HG02943 (cell line): ENCODE measurements around the gene SEC62.

Experiments used
- ATAC-seq: cut with Tn5 transposase; IDR thresholded peaks from one replicate; pipeline ENCODE4 v1.9.1; 2021; ENCODE audit warnings: mild to moderate bottlenecking, low read depth, moderate library complexity; ENCODE audit not compliant: unreplicated experiment

The SEC62 gene, protein sequence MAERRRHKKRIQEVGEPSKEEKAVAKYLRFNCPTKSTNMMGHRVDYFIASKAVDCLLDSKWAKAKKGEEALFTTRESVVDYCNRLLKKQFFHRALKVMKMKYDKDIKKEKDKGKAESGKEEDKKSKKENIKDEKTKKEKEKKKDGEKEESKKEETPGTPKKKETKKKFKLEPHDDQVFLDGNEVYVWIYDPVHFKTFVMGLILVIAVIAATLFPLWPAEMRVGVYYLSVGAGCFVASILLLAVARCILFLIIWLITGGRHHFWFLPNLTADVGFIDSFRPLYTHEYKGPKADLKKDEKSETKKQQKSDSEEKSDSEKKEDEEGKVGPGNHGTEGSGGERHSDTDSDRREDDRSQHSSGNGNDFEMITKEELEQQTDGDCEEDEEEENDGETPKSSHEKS

DNA sequence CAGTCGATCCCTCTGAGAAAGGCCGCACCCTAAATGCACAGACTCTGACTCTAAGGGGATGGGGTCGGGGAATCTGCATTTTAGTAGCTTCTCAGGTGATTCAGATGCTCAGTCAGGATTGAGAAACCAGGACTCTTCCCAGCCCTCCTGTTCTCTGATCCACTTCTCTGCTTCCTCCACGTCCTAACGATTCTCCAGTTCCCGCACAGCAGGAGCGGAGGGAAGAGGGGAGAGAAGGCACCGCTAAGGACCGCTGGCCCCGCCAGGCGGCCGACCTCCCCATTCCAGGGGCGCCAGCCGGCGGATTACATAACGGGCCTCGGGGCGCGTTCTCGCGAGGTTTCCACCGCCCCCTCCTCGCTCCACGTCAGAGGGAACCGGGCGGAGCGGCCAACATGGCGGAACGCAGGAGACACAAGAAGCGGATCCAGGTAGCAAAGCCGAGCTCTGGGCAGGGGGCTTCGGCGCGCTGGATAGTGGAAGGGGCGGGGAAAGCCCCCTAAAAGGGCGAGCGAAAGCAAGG is at the start of gene SEC62:
Gene SEC62, plus strand, starts transcription at position 380 of the 523 bp plus-strand sequence. Its CDS starts 16 bp downstream, at position 396.
- ATAC-seq, result peak; percentile 88

GRCh38 chr3:169923189-169923588 is 43.4 kb upstream of the SEC62 start:
- no peak for ATAC-seq

- no peak for ATAC-seq
These were observed 42.8 kb upstream of the SEC62 start for GRCh38 chr3:169923831-169924230.

GRCh38 chr3:169929830-169930519 is 36.6 kb upstream of the SEC62 start:
- ATAC-seq, result no peak

GRCh38 chr3:169930843-169931242 is 35.8 kb upstream of the SEC62 start:
- no peak for ATAC-seq

GRCh38 chr3:169931747-169932520 is 34.7 kb upstream of the SEC62 start:
- ATAC-seq, result peak; percentile 93

DNA sequence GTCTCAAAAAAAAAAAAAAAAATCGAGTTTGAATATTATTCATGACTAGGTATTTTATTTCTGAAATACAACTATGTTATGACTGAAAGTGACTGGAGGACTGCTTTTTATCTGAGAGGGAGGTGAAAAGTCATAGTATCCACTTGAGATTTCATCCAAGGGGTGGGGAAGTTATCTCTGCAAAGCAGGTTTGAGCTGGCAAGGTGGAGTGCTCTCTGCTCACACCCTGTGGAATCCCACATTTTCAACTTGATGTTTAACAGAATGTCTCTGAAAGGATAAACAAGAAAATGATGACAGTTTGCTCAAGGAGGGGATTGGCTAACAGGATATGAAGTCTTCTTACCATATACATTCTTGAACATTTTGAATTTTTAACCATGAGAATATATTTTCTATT is 27.3 kb upstream of the SEC62 start:
- ATAC-seq, result no peak

GRCh38 chr3:169939751-169940150 is 26.9 kb upstream of the SEC62 start:
- no peak for ATAC-seq

DNA sequence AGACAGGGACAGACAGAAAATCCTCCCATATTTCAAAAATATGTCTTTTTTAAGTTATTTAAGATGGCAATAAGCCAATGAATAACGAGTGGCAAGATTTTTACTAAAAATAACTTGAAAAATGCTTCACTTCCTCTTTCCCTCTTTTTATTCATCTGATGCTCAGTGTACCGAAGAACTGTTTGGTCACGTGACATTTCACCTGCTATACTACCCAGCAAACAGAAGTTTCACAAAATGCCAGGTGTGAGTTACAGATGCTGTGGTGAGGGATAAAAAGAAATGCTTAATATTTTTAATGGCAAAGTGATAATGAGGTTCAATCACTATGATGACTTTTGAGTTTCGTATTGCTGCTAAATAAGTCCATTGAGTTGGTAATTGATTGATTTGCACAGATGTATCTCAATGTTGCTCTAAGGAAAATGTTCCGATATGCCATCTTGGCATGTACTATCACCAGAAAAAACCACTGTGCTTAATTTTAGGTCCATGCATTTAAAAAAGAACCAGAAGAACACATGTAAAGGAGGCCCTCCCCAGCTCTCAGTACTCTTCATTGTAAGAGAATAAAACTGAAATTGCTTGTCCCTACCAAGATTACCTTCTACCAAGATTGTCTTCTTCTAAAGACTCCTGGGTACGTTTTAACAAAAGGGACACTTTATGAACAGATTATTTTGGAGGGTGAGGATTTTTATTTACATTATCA is 26.0 kb upstream of the SEC62 start:
- peak; percentile 80 for ATAC-seq

DNA sequence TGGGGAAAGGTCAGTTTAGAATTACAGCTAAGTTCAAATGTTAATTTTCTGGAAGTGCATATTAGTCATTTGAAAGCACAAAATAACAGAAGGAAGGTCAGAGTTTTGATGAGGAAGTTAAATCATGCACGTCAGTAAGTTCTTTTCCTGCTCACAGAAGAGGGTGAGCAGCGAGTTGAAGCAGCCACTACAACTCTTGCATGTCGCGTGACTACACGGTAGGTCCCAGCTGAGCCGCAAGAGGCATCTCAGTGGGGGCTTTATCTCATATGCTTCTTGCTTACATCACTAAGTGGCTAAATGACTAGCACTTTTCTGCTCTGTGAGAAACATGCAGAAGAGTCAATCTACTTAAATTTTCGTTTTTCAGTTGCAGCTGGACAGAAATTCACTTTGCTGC is 21.3 kb upstream of the SEC62 start:
- peak; percentile 81 for ATAC-seq

DNA sequence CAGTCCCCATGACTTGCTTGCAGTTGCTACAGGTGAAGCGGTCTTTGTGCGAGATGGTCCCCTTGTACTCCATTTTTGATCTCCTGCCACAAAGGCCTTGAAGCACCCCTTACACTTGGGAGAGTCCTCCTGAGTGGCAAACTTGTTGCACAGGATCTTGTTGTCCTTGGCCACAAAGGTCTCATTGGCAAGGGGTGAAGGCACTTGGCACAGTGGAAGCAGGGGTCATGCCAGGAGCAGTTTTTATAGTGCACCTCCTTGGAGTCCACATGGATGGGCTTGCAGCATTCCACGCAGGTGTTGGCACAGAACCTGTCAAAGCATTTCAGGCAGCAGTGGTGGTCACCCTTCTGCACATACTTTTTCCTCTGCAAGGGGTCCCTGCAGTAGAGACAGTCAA is 20.3 kb upstream of the SEC62 start:
- no peak for ATAC-seq

GRCh38 chr3:169948559-169949448 is 17.8 kb upstream of the SEC62 start:
- ATAC-seq, result no peak

- no peak for ATAC-seq
These were observed 14.6 kb upstream of the SEC62 start for GRCh38 chr3:169952045-169952444.

- ATAC-seq, result no peak
These were observed 13.0 kb upstream of the SEC62 start for GRCh38 chr3:169953462-169954141.

DNA sequence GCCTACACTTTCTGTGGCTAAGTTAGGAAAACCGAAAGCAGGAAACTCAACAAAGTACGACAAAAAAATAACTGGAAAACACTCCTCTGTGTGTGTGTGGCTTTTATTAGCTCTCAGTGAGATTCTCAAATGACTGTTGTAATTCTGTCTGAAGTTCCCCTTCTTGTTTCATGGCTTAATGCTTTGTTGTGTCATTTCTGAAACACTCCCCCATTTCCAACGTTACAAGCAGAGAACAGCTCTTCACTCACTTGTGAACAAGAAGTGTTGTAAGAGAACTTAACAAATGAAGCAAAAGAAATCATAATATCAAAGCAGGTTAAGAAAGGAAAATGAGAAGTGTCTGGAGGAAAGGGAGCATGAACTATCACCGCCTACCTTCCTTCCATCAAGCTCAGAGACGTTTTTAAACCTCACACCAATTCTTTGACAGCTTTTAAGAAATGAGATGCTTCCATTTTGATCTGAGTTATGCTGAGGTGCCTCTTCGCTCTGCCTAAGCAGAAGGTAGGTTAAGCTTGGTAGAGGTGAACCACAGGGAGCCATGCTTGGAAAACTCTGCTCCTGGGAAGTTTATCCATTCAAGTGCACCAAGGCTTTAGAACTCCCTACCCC is 12.4 kb upstream of the SEC62 start:
- ATAC-seq, result no peak

DNA sequence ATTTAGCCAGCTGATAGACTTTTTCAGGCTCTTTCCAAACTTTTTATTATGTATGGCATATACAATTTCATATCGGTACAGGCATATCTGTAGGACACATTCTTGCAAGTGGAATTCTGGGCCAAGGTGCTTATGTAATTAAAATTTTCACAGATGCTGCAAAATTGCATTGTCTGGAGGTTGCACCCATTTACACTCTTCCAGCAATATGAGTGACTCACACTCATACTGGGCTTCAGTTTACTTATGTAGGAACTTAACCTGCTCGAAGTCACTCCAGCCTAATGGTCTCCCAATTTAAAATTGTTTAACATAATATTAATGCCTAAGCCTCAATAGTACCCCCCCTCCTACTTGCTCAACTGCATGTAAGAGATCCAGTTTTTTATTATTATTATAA is 11.2 kb upstream of the SEC62 start:
- ATAC-seq, result no peak

- ATAC-seq, result no peak
These were observed 2.4 kb upstream of the SEC62 start for GRCh38 chr3:169964176-169964575.
